GM21619 (cell line): Measurements from ENCODE around the gene DAP.
"Not testable (repeated sequence)": the region's sequence is repeated elsewhere in the genome, so short reads cannot be mapped to it uniquely, and the experiment has no call there.

Experiments
- ATAC-seq: cut with Tn5 transposase; IDR thresholded peaks from one replicate; pipeline ENCODE4 v1.9.1; 2021; ENCODE audit not compliant: unreplicated experiment

Gene DAP

GRCh38 chr5:10635867-10636350 lies 125.1 kb downstream of the DAP start:
- ATAC-seq, result no peak

- peak; percentile 59 for ATAC-seq
These were observed 125.7 kb downstream of the DAP start for GRCh38 chr5:10635257-10635866.

DNA sequence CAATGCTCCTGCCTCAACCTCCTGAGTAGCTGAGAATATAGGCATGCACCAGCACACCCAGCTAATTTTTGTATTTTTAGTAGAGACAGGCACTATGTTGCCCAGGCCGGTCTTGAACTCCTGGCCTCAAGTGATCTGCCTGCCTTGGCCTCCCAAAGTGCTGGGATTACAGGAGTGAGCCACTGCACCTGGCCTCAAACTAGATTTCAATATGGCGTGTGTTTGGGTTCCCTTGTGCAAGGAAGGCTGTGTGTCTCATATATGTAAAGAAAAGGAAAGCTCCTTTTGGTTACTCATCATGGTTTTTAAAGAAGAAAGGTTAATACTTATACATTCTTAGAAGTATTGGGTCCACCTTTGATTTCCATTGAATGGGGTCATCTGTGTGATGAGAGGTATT lies 126.5 kb downstream of the DAP start:
- no peak for ATAC-seq

DNA sequence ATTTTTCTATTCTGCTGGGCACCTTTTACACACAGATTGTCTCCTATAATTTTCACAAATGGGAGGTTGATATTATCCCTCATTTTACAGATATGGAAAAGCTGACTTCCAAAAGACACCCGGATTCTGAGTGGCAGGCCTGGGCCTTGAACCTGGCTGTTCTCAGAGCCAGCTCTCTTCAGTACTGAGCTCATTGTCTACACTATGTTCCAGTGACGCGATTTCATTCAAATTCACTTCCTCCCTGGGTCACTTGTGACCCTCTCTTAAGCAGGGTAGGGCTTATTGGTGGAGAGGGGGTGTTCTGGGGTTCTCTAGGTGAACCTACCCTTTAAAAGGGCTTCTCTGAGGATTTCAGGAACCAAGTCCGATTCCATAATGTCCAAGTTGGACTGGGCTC lies 127.0 kb downstream of the DAP start:
- no peak for ATAC-seq

- no peak for ATAC-seq
These were observed 127.6 kb downstream of the DAP start for GRCh38 chr5:10633271-10634049.

DNA sequence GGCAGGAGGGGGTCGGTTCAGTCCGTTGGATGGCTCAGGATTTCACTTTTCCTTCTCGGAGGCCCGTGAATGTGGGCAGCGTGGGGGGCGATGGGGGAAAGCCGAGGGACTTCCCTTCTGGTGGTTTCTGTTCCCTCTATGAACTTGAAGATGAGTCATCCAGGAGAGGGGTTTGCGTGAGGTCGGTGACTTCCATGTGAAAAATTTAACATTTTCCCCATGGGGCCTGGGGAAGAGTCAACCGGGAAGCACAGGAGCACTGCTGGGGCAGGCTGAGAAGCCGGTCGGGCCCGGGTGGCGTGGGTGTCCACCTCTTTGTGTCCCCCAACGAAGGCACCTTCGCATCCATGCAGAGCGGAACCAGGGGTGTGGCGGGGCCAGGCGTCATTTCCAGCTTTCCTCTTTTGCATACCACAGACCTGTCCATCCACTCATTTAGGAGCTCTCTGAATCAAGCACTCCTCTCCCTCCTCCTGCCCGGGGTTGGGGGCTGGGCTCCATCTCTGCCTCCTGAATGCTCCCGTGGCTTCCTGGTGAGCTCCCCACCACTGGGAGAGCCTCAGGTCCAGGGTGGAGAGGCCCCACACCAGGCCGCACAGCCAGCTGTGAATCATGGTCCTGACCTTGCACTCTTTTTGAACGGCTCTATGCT lies 128.8 kb downstream of the DAP start:
- peak; percentile 43 for ATAC-seq

DNA sequence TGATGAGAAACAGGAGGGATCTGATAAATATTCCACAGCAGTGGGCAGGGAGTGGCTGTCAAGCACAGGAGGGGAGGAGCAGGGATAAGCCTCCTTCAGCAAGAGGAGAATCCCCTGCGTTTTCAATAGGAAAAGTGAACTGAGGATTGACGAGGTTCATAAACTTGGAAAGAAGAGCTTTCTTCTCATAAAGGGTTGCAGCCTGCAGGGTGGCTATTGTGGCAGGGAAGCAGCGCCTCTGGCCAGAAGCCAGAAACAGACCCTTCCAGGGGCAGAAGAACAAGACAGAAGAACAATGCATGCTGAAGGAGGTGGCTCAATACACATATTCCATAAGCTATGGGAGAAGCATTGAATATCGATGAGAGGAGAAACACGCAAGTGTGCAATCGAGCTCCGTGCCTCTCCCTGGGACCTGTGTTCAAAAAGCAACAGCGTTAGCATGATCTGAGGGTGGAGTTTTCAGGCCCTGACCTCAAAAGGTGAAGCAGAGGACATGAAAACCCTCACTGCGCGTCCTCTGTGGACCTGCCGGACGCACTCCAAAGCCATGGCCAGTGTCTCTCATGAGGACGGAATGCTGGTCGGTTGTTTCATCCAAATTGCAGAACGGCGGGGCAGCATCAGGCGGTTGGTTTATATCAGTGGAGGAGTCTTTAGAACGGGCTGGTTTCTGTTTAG lies 129.6 kb downstream of the DAP start:
- ATAC-seq, result peak; percentile 5

GRCh38 chr5:10630744-10631143 lies 130.3 kb downstream of the DAP start:
- not testable (repeated sequence) for ATAC-seq

DNA sequence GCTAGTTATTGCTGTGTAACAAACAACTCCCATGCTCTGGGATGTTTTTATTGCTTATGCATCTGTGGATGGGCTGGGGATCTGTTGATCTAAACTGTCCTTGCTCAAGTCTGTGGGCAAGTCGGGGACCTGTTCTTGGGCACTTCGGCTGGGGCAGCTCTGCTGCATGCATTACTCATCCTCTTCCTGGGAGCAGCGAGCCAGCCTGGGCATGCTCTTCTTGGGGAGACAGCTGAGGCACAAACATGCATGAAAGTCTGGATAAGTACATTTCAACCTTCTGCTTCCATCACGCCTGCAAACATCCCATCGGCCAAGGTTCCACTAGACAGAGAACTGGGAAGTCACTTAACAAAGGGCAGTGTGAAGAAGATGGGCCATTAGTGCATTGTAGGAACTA lies 130.9 kb downstream of the DAP start:
- ATAC-seq, result no peak

- ATAC-seq, result no peak
These were observed 131.4 kb downstream of the DAP start for GRCh38 chr5:10629682-10630081.
